Sigmoid colon (tissue), 7 donors: ENCODE data around the gene YES1. TPM values are rescaled to one million over a fixed set of nuclear protein-coding genes. Genes with fewer than 3 reads are reported as not detected.
A peak's percentile ranks its signal among the peaks of the same experiment; 100 is the strongest.

Source experiments
- DNase-seq: peaks from one replicate; pipeline ENCODE4 v3.0.0-alpha.2; 2019
- H3K27ac ChIP-seq, 4 donors: fragments of 200-600 bp; sonication (generic); one replicate each; pipeline ENCODE4 v1.5.1; 2016 to 2019; ENCODE audit warnings: mild to moderate bottlenecking in 1 of 4
- H3K27me3 ChIP-seq, 3 donors: fragments of 200-600 bp; sonication (generic); one replicate each; pipeline ENCODE4 v1.5.1; 2019; ENCODE audit warnings: mild to moderate bottlenecking in 1 of 3
- H3K36me3 ChIP-seq, 4 donors: fragments of 200-600 bp; sonication (generic); one replicate each; pipeline ENCODE4 v1.5.1; 2016 to 2019
- H3K4me1 ChIP-seq, 4 donors: fragments of 200-600 bp; sonication (generic); one replicate each; pipeline ENCODE4 v1.5.1; 2017 to 2019
- H3K4me3 ChIP-seq, 4 donors: fragments of 200-600 bp; sonication (generic); one replicate each; pipeline ENCODE4 v1.5.1; 2017 to 2019; ENCODE audit warnings: mild to moderate bottlenecking in 2 of 4, moderate library complexity in 1 of 4
- H3K9me3 ChIP-seq, 4 donors: fragments of 200-600 bp in 3 of 4; sonication (generic) in 3 of 4; one replicate each; pipeline versions ENCODE4 v1.5.1 to v1.6.1; 2013 to 2019
- CTCF ChIP-seq, 4 experiments: fragments of 450-650 bp in 3 of 4; fragments of 200-600 bp in 1 of 4; IDR thresholded peaks; one replicate each; pipeline ENCODE4 v1.5.1; 2016 to 2019; ENCODE audit warnings: antibody characterized with exemption in 4 of 4, mild to moderate bottlenecking in 3 of 4, moderate library complexity in 2 of 4
- EP300 ChIP-seq, 4 donors: sonication (generic); formaldehyde crosslinking; IDR thresholded peaks; one replicate each; pipeline ENCODE4 v1.6.1; 2017; ENCODE audit warnings: antibody characterized with exemption in 4 of 4
- POLR2A ChIP-seq, 2 donors: fragments of 450-650 bp; IDR thresholded peaks; one replicate each; pipeline ENCODE4 v1.6.1; 2016; ENCODE audit warnings: antibody characterized with exemption in 2 of 2, mild to moderate bottlenecking in 2 of 2, moderate library complexity in 2 of 2
- POLR2AphosphoS5 ChIP-seq, 4 donors: sonication (generic); formaldehyde crosslinking; IDR thresholded peaks; one replicate each; pipeline ENCODE4 v1.6.1; 2017; ENCODE audit warnings: antibody characterized with exemption in 4 of 4
- WGBS, 2 donors: extraction: QIAGEN DNeasy Blood & Tissue Kit; methylation state at CpG; one replicate each; pipeline ENCODE4 v1.1.7; 2013; 5-methylcytosine and 5-hydroxymethylcytosine counted together
- intact Hi-C: fragments of 100-400 bp; cut with DNase I; formaldehyde crosslinking; loops from one replicate; pipeline ENCODE4 v1.15.1; 2023
- polyA plus RNA-seq, 3 donors: library from polyadenylated mRNA; stranded (reverse); fragments of 200-250 nt; gene quantifications; one replicate each; pipeline ENCODE4 v1.2.3, GENCODE V29; 2013
- total RNA-seq, 4 donors: library from RNA; depleted of rRNA; stranded (reverse); fragments of >200 nt; gene quantifications; one replicate each; pipeline ENCODE4 v1.1.0, GENCODE V29; 2016
- donor health status: healthy with polysubstance abuse.
- donor health status: Bipolar disorder and iron deficiency.
- donor health status: healthy.

The YES1 gene
- total and polyA plus RNA-seq, 7 donors = 27.6 to 146 (median 105) TPM

DNA sequence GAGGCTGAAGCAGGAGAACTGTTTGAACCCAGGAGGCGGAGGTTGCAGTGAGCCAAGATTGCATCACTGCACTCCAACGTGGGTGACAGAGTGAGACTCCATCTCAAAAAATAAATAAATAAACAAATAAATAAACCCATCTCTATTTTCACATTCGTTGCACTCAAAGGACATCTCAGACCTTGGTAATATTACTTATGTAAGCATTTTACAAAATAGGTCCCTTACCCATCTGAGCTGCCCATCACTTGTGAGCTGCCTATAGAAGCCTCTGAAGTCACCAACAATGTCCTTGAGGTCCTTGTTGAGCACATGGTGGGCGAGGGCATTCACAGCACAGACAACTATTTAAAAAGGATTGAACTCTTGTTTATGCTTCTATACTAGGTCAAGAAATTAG, 115.0 kb downstream of the YES1 start:
- Histone ChIP-seq H3K4me3 (no peak overlapping the region), H3K9me3 (no peaks in the 10 kb centered on the region), H3K4me1 (peaks cover 0 to 14% (median 11%) of the 10 kb centered on the region in 4 donors), H3K36me3 (peaks cover 0 to 18% (median 0%) of the 10 kb centered on the region in 4 donors), H3K27me3 (no peaks in the 10 kb centered on the region), H3K27ac (no peak overlapping the region)
- DNase-seq = no peak
- no peak for TF ChIP-seq CTCF (IDR thresholded peaks at IDR 0.05)
- no peak for TF ChIP-seq EP300 (IDR thresholded peaks at IDR 0.05)
- no peak for TF ChIP-seq POLR2AphosphoS5 (IDR thresholded peaks at IDR 0.05)
- no peak for TF ChIP-seq POLR2A (IDR thresholded peaks at IDR 0.05)
- intact Hi-C loops = no loop called here
- WGBS, 2 donors = 96% methylated on average over 4 of the region's 4 CpGs

- Histone ChIP-seq H3K27me3 (no peaks in the 10 kb centered on the region), H3K9me3 (no peaks in the 10 kb centered on the region), H3K4me3 (no peak overlapping the region), H3K4me1 (peaks cover 0 to 14% (median 11%) of the 10 kb centered on the region in 4 donors), H3K27ac (no peak overlapping the region), H3K36me3 (peaks cover 0 to 33% (median 0%) of the 10 kb centered on the region in 4 donors)
- no peak for DNase-seq
- no peak for TF ChIP-seq EP300 (IDR thresholded peaks at IDR 0.05)
- TF ChIP-seq CTCF (IDR thresholded peaks at IDR 0.05) = no peak
- no peak for TF ChIP-seq POLR2A (IDR thresholded peaks at IDR 0.05)
- no peak for TF ChIP-seq POLR2AphosphoS5 (IDR thresholded peaks at IDR 0.05)
- WGBS, 2 donors = 83 to 84% methylated on average over 8 of the region's 8 CpGs
- intact Hi-C loops = no loop called here
These were observed 118.4 kb downstream of the YES1 start for GRCh38 chr18:693466-694187.

DNA sequence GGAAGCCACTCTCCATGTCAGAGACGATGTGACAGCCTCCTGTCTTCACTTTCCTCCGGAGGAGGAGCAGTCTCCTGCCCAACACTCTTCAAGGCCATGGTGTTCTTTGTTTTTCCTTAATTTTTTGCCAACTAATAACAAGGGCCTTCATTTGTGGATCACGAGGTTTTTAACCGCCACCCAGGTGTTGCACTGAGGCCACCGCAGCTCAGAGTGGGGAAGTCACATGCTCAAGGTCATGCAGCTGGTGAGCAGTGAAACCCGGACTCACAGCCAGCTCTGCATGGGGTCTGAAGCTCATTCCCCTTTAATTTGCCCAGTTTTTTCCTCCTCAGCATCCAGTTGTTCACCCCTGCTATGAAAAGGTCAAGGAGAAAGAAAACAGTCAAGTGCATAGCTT, 119.2 kb downstream of the YES1 start:
- H3K4me3 ChIP-seq = no peak overlapping the region
- H3K27ac ChIP-seq = no peak overlapping the region
- DNase-seq = no peak
- TF ChIP-seq POLR2AphosphoS5 (IDR thresholded peaks at IDR 0.05) (no peak), POLR2A (IDR thresholded peaks at IDR 0.05) (no peak), CTCF (IDR thresholded peaks at IDR 0.05) (no peak), EP300 (IDR thresholded peaks at IDR 0.05) (no peak)
- intact Hi-C loops = no loop called here
- no peaks in the 10 kb centered on the region for H3K27me3 ChIP-seq
- H3K9me3 ChIP-seq = no peaks in the 10 kb centered on the region
- H3K4me1 ChIP-seq = peaks cover 0 to 14% (median 11%) of the 10 kb centered on the region in 4 donors
- H3K36me3 ChIP-seq = peaks cover 0 to 33% (median 0%) of the 10 kb centered on the region in 4 donors
- 77 to 83% methylated on average over 6 of the region's 6 CpGs for WGBS, 2 donors

- H3K36me3 ChIP-seq = peaks cover 0 to 49% (median 0%) of the 10 kb centered on the region in 4 donors
- DNase-seq = no peak
- H3K4me1 ChIP-seq = peaks cover 0 to 5% (median 3%) of the 10 kb centered on the region in 4 donors
- H3K4me3 ChIP-seq = no peak overlapping the region
- H3K9me3 ChIP-seq = no peaks in the 10 kb centered on the region
- no peaks in the 10 kb centered on the region for H3K27me3 ChIP-seq
- 76 to 90% methylated on average over 5 of the region's 5 CpGs for WGBS, 2 donors
- H3K27ac ChIP-seq = no peak overlapping the region
- intact Hi-C loops = no loop called here
- TF ChIP-seq CTCF (IDR thresholded peaks at IDR 0.05) (no peak), POLR2AphosphoS5 (IDR thresholded peaks at IDR 0.05) (peak in 2 of 4 donors; percentile 18 to 29)
These were observed 123.7 kb downstream of the YES1 start for GRCh38 chr18:688323-688722.
